DMS53 (cell line): Measurements from ENCODE around the gene NPTX1.
A peak's percentile ranks its signal among the peaks of the same experiment; 100 is the strongest.
"Not testable (repeated sequence)": the region's sequence is repeated elsewhere in the genome, so short reads cannot be mapped to it uniquely, and the experiment has no call there.

Experiments
- DNase-seq: peaks from one replicate; lab custom pipeline; 2025; lab: John Stamatoyannopoulos, UW

The NPTX1 gene

DNA sequence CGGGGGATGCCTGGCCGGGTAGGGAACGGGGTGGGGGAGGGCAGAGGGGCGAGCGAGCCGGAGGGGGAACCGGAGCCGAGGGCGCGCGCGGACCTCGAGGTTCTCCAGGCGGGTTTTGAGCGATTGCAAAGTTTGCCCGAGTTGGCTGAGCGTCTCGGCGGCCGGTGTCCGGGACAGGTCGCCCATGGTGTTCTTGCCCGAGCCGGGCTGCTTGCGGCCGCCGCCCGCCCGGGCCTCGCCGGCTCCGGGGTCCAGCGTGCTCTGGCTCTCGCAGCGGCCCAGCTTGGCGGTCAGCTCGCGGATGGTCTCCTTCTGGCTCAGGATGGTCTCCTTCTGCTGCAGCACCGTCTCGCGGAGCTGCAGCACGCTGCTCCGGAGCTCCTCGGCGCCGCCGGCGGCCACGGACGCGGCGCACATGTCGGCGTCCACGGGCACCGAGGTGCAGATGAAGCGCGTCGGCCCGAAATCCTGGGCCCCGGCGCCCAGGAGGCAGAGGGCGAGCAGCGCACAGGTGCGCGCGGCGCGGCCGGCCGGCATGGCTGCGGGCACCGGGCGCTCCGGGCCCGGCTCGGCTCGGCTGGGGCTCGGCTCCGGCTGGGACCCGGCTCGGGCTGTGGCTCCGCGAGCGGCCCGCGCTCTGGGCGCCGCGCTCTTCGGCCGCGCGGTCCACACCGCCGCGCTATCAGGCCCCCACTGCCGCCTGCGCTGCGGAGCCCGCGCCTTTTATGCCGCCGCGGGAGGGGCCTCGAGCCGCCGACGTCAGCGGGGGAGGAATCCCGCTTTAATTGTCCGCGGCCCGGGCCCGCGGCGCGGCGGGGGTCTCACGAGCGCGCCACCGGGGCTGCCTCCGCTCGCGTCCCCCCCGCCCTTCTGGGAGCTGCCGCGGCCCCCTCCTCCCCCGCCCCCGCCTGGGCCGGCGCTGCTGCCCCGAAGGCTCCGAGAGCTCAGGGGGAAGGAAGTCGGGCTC is at the start of gene NPTX1:
Gene NPTX1 (minus strand): TSS at position 698 of the 967 bp plus-strand sequence. CDS start 161 bp downstream, at position 537.
- peak; percentile 84 for DNase-seq

GRCh38 chr17:80523956-80524712 is 47.7 kb upstream of the NPTX1 start:
- no peak for DNase-seq

GRCh38 chr17:80523054-80523744 is 46.8 kb upstream of the NPTX1 start:
- no peak for DNase-seq

- DNase-seq: no peak
Measured at GRCh38 chr17:80520810-80521455, 44.5 kb upstream of the NPTX1 start.

GRCh38 chr17:80519091-80519781 is 42.8 kb upstream of the NPTX1 start:
- no peak for DNase-seq

DNA sequence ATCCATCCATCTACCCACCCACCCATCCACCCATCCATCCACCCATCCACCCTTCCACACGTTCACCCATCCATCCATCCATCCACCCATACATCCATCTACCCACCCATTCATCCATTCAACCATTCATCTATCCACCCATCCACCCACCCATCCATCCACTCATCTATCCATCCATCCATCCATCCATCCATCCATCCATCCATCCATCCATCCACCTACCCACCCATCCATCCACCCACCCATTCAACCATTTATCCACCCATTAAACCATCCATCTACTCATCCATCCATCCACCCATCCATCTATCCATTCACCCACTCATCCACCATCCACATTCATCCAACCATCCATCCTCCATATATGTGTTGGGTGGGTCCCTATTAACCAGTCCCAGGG is 42.0 kb upstream of the NPTX1 start:
- no peak for DNase-seq

GRCh38 chr17:80517641-80518040 is 41.2 kb upstream of the NPTX1 start:
- no peak for DNase-seq

DNA sequence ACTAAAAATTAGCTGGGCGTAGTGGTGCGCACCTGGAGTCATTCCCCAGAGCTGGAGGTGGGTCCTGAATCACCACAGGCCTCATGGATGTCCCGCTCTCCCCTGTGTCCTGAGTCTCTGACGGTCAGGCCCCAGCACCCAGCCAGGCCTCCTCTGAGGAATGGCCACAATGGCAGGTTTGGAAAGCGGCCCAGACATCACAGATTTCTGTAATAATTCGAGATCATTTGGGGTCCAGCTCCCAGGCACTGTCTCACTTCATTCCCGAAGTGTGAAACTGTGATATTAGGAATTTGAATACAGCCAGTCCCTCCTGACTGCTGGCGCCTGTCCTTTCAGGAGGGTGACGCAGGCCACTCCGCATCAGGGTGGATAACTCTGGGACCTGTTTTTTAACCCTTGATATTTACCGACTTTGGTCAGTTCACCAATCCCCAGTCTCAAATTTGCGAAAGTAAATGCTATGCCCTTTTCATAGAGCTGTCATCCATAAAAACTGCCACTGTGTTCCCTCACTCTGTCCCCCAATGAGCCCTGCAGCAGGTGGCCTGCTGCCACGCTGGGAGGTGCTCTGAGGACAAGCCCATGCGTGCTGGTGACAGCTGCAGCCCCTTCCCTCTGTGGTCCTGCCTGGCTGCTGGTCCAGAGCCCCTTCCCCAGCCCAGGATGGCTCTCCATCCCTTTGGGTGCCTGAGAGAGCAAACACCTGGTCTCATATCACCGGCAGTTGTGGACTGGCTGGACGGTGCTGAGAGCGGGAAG is 39.9 kb upstream of the NPTX1 start:
- no peak for DNase-seq

DNA sequence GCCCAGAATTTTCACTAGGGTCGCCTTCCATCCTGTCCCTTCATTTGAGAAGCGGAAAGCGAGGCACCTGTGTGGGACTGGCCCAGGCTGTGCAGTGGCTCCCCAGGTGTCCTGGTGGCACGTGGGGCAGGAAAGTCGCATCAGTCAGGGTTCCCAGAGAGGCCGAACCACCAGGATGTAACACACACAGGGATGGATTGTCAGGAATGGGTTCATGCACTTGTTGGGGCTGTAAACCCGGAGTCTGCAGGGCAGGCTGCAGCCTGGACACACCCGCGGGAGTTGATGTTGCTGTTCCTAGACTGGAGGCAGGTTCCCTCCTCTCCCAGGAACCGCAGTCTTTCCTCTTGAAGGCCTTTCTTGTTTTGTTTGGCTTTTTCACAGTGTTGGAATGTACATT is 37.5 kb upstream of the NPTX1 start:
- DNase-seq: no peak

GRCh38 chr17:80513201-80513600 is 36.8 kb upstream of the NPTX1 start:
- DNase-seq: no peak

- no peak for DNase-seq
Measured at GRCh38 chr17:80512233-80512632, 35.8 kb upstream of the NPTX1 start.

- no peak for DNase-seq
Measured at GRCh38 chr17:80511222-80512180, 35.1 kb upstream of the NPTX1 start.

GRCh38 chr17:80510772-80511171 is 34.4 kb upstream of the NPTX1 start:
- no peak for DNase-seq

GRCh38 chr17:80510132-80510531 is 33.7 kb upstream of the NPTX1 start:
- DNase-seq: no peak

GRCh38 chr17:80509311-80509710 is 32.9 kb upstream of the NPTX1 start:
- no peak for DNase-seq

GRCh38 chr17:80507965-80508364 is 31.6 kb upstream of the NPTX1 start:
- DNase-seq: no peak

DNA sequence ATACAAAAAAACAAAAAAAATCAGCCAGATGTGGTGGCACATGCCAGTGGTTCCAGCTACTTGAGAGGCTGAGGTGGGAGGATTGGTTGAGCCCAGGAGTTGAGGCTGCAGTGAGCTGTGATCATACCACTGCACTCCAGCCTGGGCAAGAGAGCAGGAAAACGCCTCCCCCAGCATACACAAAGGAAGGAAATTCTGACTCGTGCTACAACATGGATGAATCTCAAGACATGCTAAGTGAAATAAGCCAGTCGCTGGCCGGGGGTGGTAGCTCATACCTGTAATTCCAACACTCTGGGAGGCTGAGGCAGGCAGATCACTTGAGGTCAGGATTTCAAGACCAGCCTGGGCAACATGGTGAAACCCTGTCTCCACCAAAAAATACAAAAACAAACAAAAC is 30.8 kb upstream of the NPTX1 start:
- not testable (repeated sequence) for DNase-seq

DNA sequence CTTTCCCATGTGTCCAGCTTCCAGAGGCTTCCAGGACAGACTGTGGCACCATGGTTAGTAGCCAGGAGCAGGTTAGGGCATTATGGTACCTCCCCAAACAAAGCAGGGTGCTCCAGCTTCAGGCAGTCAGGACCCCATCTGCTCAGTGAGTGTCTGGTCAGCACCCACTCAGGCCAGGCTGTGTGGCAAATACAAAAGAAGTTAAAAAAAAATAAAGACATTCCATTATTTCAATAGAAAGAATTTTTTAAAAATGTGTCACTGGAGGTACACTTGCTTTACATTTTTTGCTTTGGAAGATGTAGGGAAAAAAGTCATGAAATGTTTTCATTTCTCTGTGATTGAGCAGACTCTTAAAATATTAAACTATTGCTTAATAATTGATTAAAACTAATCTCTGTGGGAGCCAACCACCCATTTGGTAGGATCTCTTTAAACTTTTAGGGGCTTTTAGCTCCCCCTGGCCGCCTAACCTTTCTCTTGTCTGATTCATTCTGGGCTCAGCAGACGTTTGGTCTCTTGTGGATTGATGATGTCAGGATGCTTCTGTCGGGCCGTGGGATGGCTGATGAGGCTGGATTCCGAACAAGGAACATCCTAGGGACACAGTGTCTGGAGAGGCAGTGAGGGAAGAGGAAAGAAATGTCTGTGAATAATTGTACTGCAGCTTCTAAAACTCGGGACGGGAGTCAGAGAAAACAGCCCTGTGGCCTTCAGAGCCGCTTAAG is 28.4 kb upstream of the NPTX1 start:
- no peak for DNase-seq

- no peak for DNase-seq
Measured at GRCh38 chr17:80503921-80504320, 27.5 kb upstream of the NPTX1 start.
